Fibroblast of skin of right biceps (primary cell): ENCODE data around the gene KANSL1.

ENCODE experiments used
- DNase-seq: peaks from one replicate; pipeline ENCODE4 v3.0.0-alpha.2; 2013

The KANSL1 gene

DNA sequence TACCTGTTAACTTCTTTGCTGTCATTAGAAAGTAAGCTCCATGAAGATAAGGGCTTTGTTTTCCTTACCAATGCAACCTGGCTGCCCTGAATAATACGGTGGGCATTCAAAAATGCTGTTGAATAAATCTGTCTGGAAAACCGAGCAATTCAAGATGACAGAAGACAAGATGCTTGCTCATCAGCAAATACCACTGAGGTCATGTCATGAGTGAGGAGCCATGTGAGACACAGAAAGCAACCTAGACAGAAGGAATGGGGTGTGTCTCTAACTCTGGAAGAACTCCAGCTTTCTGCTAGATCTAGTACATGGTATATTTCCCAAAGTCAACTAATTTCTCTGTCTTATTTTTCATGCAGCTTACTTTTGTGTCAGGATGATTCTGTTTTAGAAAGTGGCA, 130.0 kb downstream of the KANSL1 start:
- DNase-seq = peak; percentile 90

- peak; percentile 11 for DNase-seq
Measured at GRCh38 chr17:46061435-46061834, 131.8 kb downstream of the KANSL1 start.

DNA sequence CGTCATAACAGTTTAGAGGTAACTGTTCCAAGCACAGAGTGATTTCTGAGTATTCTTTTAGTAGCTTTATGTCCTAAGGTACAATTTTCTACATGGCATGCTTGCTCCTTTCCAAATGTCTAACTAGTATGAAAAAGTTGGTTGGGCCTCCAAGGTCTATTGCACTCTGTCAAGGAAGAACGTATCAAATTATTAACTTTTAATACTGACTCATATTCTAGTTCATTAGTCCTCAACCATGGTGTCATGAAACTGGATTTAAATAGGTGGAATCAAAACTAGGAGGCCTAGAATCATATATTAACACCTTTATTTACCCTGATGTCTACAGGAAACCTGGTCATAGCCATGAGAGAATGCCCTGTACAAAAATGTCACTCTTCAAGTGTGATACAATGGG, 132.8 kb downstream of the KANSL1 start:
- no peak for DNase-seq

GRCh38 chr17:46059486-46059885, 133.7 kb downstream of the KANSL1 start:
- DNase-seq = no peak

GRCh38 chr17:46057366-46057765, 135.9 kb downstream of the KANSL1 start:
- DNase-seq = no peak

- peak; percentile 58 for DNase-seq
Measured at GRCh38 chr17:46056800-46057304, 136.4 kb downstream of the KANSL1 start.

DNA sequence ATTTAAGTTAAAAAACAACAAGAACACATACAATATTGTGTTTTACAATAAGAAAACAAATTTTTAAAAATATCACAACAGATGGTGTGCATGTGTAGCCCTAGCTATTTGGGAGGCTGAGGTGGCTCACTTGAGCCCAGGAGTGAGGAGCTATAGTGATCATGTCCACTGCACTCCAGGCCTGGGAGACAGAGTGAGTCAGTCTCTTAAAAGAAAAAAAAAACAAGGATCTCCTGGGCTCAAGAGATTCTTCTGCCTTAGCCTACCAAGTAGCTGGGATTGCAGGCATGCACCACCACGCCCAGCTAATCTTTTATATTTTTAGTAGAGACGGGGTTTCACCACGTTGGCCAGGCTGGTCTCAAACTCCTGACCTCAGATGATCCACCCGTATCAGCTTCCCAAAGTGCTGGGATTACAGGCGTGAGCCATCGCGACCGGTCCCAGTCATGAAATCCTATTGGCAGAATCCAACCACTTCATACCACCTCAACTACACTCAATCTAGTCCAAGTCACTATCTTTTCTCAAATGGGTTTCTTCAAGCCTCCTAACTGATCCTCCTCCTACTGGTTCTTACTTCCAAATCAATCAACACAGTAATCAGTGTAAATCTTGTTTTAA, 139.2 kb downstream of the KANSL1 start:
- peak; percentile 27 for DNase-seq

DNA sequence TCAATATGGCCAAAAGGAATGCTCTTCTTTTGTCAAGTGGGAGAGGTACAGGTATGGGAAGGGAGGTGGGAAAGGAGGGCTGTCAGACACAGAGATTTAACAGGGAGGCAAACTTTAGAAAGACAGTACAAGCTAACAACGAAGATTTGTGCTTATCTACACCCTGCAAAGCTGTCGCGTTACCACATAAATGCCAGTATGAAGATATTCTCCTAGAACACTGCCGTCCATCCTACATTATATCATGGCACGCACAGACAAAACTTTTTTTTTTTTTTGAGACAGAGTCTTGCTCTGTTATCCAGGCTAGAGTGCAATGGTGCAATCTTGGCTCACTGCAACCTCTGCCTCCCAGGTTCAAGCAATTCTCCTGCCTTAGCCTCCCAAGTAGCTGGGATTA, 143.6 kb downstream of the KANSL1 start:
- no peak for DNase-seq

- DNase-seq = no peak
Measured at GRCh38 chr17:46047856-46048255, 145.4 kb downstream of the KANSL1 start.

DNA sequence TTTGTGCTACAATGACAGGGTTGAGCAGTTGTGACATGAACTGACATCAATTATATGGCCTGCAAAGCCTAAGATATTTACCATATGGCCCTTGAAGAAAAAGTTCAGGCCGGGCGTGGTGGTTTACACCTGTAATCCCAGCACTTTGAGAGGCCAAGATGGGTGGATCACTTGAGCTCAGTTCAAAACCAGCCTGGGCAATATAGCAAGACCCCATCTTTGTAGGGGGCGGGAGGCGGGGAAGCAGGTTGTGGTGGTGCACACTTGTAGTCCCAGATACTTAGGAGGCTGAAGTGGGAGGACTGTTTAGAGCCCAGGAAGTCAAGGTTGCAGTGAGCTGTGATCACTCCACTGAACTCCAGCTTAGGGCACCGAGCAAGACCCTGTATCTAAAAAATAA, 145.8 kb downstream of the KANSL1 start:
- no peak for DNase-seq

- peak; percentile 16 for DNase-seq
Measured at GRCh38 chr17:46046957-46047356, 146.3 kb downstream of the KANSL1 start.

DNA sequence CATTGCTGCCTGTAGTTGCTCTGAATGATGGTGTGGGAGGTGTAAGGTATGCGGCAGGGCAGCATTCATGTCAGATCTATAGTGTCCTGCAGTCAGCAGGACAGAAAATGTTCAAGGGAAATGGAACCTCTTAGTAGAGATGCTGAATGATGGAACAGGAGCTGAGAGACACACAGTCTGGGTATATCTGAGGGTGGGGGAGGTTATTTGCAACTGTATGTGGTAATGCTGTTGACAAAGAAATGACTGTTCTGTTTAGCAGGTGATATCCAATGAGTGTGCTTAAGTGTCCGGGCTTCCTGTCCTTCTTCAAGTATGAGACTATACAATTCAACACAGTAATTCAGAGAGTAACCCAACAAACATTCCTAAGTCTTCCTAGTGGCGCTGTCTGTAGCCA, 147.6 kb downstream of the KANSL1 start:
- no peak for DNase-seq

DNA sequence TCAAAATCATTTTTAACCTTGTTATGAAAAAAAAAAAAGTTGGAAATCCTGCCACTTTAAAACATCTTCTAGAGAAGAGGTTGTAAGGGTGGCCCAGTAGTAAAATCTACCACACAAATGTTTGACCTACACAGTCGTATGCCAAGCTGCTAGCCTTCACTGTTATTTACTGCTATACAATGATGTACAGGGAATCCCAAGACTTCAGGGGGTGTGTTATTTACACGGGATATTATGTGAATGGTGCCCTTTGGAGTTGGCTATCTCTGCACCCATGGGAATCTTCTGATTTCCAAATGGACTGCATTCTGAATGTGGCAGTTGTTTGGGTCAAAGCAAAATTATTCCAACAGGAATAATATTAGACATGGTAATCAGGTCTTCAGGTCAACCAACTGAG, 148.2 kb downstream of the KANSL1 start:
- DNase-seq = no peak

- DNase-seq = peak; percentile 86
Measured at GRCh38 chr17:46044286-46044928, 148.8 kb downstream of the KANSL1 start.

GRCh38 chr17:46043606-46044005, 149.6 kb downstream of the KANSL1 start:
- DNase-seq = no peak

GRCh38 chr17:46042925-46043324, 150.3 kb downstream of the KANSL1 start:
- DNase-seq = no peak

- DNase-seq = no peak
Measured at GRCh38 chr17:46042246-46042645, 151.0 kb downstream of the KANSL1 start.

DNA sequence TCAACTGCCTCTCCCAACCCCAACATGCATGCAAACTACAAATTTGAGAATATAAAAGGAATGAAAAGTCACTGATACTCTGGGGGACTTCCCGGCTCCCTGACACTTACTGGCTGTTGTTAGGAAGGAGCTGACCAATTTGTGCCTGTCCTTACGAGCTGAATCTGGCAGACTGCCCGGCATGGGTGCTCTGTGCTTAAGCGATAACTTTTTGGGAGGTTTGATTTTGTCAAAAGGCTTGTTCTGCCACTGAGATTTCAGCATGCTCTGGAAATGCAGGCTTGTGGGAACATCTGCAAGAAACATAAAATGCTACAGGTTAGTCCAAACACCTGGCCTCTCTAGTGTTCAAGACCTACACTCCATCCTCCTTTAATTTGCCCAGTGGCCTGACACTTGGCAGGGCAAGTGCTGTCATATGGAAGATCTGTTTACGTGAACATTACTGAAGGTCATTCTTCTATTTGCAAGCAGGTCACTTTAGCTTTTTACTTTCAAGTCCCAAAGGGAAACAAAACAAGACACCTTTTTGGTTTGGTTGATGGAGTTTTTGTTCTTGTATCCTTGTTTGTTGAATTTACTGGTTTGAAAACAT, 153.5 kb downstream of the KANSL1 start:
- no peak for DNase-seq

DNA sequence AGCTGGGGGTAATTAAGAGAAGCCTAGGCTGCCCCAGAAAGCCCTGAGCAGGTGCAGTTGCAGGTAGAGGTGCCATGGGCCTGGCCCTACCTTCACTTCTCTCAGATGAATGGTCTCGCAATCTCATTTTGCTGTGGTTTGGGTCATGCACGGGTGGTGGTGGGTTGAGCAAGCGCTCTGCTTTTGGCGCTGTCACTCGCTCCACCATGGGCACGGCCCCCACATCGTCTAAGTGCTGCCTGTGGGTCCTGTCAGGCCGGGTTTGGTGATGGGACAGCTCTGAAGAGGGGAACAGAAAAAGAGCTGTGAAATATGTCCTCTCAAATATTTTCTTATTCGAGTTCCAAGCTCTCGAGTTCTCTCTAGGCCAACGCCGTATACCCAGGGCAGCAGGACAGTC, 154.3 kb downstream of the KANSL1 start:
- no peak for DNase-seq

DNA sequence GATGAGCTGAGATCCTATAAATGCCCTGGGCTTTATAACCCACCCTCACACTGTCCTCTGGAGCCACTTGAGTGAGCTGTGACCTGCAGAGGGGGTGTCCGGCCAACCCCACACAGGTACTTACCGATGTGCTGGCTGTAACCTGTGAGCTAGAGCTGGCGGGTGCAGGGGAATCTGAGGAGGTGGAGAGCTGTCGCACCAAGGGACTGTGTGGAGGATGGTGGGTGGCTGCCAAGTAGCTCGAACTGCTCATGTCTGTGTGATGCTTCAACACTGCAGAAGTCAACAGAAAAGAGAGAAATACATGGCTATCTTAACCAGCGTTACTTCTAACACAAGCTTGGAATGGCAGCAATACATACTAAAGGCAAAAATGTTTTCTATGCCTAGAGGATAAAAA, 154.8 kb downstream of the KANSL1 start:
- no peak for DNase-seq

DNA sequence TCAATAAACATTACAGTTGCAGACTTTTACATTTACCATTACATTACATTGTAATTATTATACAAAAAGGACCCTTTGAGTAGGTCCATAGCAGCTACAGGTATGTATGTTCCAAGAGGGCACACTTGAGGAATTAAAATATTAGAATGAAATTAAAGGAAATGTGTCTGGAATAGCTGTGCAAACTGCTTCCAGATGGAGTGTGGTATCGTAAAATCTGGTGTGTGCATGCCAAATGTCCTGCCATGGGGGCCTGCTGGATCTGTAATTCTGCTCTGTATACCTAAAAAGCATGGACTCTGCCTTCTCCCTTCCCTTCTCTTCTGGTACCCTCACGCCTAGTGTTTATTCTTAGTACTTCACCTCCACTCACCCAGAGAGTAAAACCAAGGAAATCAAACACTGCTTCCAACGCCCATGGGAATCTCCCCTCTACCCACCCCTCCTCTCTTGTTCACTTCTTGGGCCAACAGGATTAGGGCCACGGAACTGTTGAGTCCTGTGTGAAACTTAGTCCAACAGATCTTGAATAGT, 155.4 kb downstream of the KANSL1 start:
- DNase-seq = no peak

- DNase-seq = no peak
Measured at GRCh38 chr17:46036491-46036890, 156.7 kb downstream of the KANSL1 start.

DNA sequence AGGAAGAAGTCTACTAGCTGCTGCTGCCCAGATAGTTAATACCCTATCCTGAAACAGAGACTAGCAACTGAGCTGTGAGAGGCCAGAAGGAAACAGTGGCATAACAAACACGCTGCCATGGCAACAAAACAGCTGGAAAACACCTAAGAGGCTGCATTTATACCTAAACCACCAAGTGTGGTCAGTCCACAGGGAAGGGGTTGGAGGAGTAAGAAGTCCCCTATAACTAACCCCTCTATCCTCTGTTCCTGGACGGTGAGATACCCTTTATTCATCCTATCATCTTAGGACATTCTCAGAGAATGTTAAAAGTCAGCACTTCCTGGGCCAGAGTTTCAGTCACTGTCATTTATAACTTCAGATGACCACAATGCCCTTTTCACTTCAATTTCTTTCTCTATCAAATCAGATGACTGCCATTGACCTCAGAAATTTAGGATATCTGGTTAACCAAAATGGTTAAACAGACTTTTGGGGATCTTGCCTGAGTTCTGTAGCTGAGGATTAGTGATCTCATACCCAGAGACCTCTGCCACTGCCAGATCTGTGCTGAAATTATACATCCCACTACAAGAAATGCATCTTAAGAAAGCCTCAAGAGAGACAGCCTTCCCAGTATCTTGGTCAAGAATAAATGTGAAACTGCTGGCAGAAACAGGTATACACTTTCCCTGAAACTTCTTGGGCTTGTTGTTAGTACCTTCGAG, 158.0 kb downstream of the KANSL1 start:
- DNase-seq = no peak

DNA sequence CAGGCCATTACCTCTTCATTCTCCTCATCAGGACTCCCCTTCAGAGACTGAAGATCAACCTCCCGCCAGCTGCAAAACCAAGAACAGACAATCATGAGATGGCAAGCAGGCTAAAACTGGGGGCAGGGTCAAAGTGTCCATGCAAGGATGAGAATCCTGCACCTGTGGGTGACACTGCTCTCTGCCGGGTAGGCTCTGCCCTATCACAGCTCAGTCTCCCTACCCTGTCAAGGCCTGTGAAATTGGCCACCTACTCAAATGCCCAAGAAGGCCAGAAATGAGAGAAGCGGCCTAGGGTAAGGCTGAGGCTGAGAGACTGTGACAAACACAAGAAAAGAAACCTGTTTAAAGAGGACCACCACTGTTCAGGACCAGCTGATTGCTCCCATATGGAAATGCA, 159.8 kb downstream of the KANSL1 start:
- no peak for DNase-seq
